GM23338 (cell line): ENCODE results near the gene IGF2BP1. TPM values are rescaled to one million over a fixed set of nuclear protein-coding genes. Genes with fewer than 3 reads are reported as not detected.
A peak's percentile ranks its signal among the peaks of the same experiment; 100 is the strongest.

Experiments
- ATAC-seq: fragments of 200-7000 bp; cut with Tn5 transposase; 3 replicates; pipeline ENCODE4 v1.9.1; 2020
- DNase-seq: peaks from one replicate; pipeline ENCODE4 v3.0.0-alpha.2; 2015; ENCODE audit warnings: low spot score
- H2AFZ ChIP-seq: fragments of 200-600 bp; sonication (generic); 2 replicates; pipeline ENCODE4 v1.8.0; 2016; ENCODE audit warnings: antibody characterized with exemption, mild to moderate bottlenecking, moderate library complexity
- H3F3A ChIP-seq: fragments of 200-600 bp; sonication (generic); replicated peaks from 2 replicates; pipeline ENCODE4 v1.8.0; 2017; ENCODE audit warnings: antibody characterized with exemption, mixed run types, low read depth
- H3K27ac ChIP-seq: fragments of 200-600 bp; sonication (generic); 2 replicates; pipeline ENCODE4 v1.6.1; 2016; ENCODE audit warnings: low read depth
- H3K27me3 ChIP-seq: fragments of 200-600 bp; sonication (generic); 2 replicates; pipeline ENCODE4 v1.8.0; 2016; ENCODE audit warnings: mild to moderate bottlenecking, mixed run types, moderate library complexity; ENCODE audit not compliant: insufficient read depth
- H3K36me3 ChIP-seq: fragments of 200-600 bp; sonication (generic); 2 replicates; pipeline ENCODE4 v1.8.0; 2016; ENCODE audit warnings: mild to moderate bottlenecking; ENCODE audit not compliant: insufficient read depth
- H3K4me1 ChIP-seq: fragments of 200-600 bp; sonication (generic); 2 replicates; pipeline ENCODE4 v1.8.0; 2016; ENCODE audit warnings: mild to moderate bottlenecking, moderate library complexity; ENCODE audit not compliant: insufficient read depth
- H3K4me2 ChIP-seq: fragments of 200-600 bp; sonication (generic); 2 replicates; pipeline ENCODE4 v1.7.1; 2017; ENCODE audit warnings: mixed run types
- H3K4me3 ChIP-seq: fragments of 200-600 bp; sonication (generic); 2 replicates; pipeline ENCODE4 v1.6.1; 2016; ENCODE audit warnings: mixed run types
- H3K79me2 ChIP-seq: fragments of 200-600 bp; sonication (generic); replicated peaks from 2 replicates; pipeline ENCODE4 v1.8.0; 2017; ENCODE audit warnings: mild to moderate bottlenecking; ENCODE audit not compliant: insufficient read depth
- H3K9me2 ChIP-seq: fragments of 200-600 bp; sonication (generic); 2 replicates; pipeline ENCODE4 v1.8.0; 2017; ENCODE audit not compliant: insufficient read depth
- H4K20me1 ChIP-seq: fragments of 200-600 bp; sonication (generic); replicated peaks from 2 replicates; pipeline ENCODE4 v1.8.0; 2017; ENCODE audit warnings: mild to moderate bottlenecking; ENCODE audit not compliant: insufficient read depth
- H3K27ac Mint-ChIP-seq: 2 replicates; pipeline ENCODE4 v1.8.0; 2020; ENCODE audit warnings: inconsistent platforms, mild to moderate bottlenecking, moderate library complexity, mixed read lengths
- H3K27me3 Mint-ChIP-seq: 3 replicates; pipeline ENCODE4 v1.8.0; 2022; ENCODE audit warnings: low read depth, mild to moderate bottlenecking, moderate library complexity, mixed read lengths, inconsistent platforms; ENCODE audit not compliant: insufficient read depth, poor library complexity
- H3K36me3 Mint-ChIP-seq: 3 replicates; pipeline ENCODE4 v1.8.0; 2021; ENCODE audit warnings: low read depth, mild to moderate bottlenecking, inconsistent platforms, moderate library complexity, mixed read lengths
- H3K4me1 Mint-ChIP-seq: 3 replicates; pipeline ENCODE4 v1.8.0; 2020; ENCODE audit warnings: mild to moderate bottlenecking, inconsistent platforms, mixed read lengths
- H3K4me3 Mint-ChIP-seq: 3 replicates; pipeline ENCODE4 v1.8.0; 2021; ENCODE audit warnings: moderate library complexity, mild to moderate bottlenecking, inconsistent platforms, mixed read lengths
- H3K9me3 Mint-ChIP-seq: 3 replicates; pipeline ENCODE4 v1.8.0; 2020; ENCODE audit warnings: moderate library complexity, mild to moderate bottlenecking, inconsistent platforms, mixed read lengths
- CREB1 ChIP-seq: fragments of 250-450 bp; sonication (Bioruptor Pico); IDR thresholded peaks from 2 replicates; pipeline ENCODE4 v1.5.0; 2020; ENCODE audit warnings: low read depth, mild to moderate bottlenecking, moderate library complexity
- ETS1 ChIP-seq: IDR thresholded peaks from 2 replicates; pipeline ENCODE4 v1.6.1; 2016; ENCODE audit warnings: antibody characterized with exemption
- EZH2 ChIP-seq: fragments of 200-600 bp; sonication (generic); IDR thresholded peaks from one replicate; pipeline ENCODE4 v1.8.0; 2017; ENCODE audit warnings: antibody characterized with exemption, mild to moderate bottlenecking, low read depth; ENCODE audit not compliant: unreplicated experiment
- EZH2phosphoT487 ChIP-seq: fragments of 200-600 bp; sonication (generic); IDR thresholded peaks from one replicate; pipeline ENCODE4 v1.8.1; 2018; ENCODE audit warnings: antibody characterized with exemption; ENCODE audit not compliant: unreplicated experiment
- JUNB ChIP-seq: IDR thresholded peaks from one replicate; pipeline ENCODE4 v1.6.1; 2016; ENCODE audit warnings: antibody characterized with exemption; ENCODE audit not compliant: unreplicated experiment
- NANOG ChIP-seq: IDR thresholded peaks from 2 replicates; pipeline ENCODE4 v1.6.1; 2016; ENCODE audit warnings: antibody characterized with exemption, borderline replicate concordance
- POLR2AphosphoS5 ChIP-seq: IDR thresholded peaks from 2 replicates; pipeline ENCODE4 v1.6.1; 2016; ENCODE audit warnings: antibody characterized with exemption, low read depth
- STAT1 ChIP-seq: IDR thresholded peaks from one replicate; pipeline ENCODE4 v1.6.1; 2016; ENCODE audit warnings: antibody characterized with exemption; ENCODE audit not compliant: unreplicated experiment
- ZNF114 ChIP-seq: fragments of 250-450 bp; sonication (Bioruptor Pico); IDR thresholded peaks from 2 replicates; pipeline ENCODE4 v1.5.0; 2020; ENCODE audit warnings: mild to moderate bottlenecking, moderate library complexity
- ZNF331 ChIP-seq: fragments of 250-450 bp; sonication (Bioruptor Pico); IDR thresholded peaks from 2 replicates; pipeline ENCODE4 v1.5.0; 2020; ENCODE audit warnings: low read depth, mild to moderate bottlenecking, moderate library complexity
- ZNF462 ChIP-seq: fragments of 250-450 bp; sonication (Bioruptor Pico); IDR thresholded peaks from 2 replicates; pipeline ENCODE4 v1.5.0; 2020; ENCODE audit warnings: mild to moderate bottlenecking, moderate library complexity
- polyA plus RNA-seq: library from polyadenylated mRNA; unstranded; fragments of >200 nt; fragmentation: Nextera tagmentation; extraction: Ambion mirVana; gene quantifications from 2 replicates; pipeline ENCODE4 v1.2.1, GENCODE V29; 2016
- total RNA-seq: library from RNA; depleted of rRNA; stranded (reverse); fragments of >200 nt; shearing (Covaris generic); gene quantifications from 2 replicates; pipeline ENCODE4 v1.2.3, GENCODE V29; 2014
- TF ChIP-seq, protein P1 (sequence below): IDR thresholded peaks from one replicate; pipeline ENCODE4 v1.6.1; 2018; ENCODE audit warnings: antibody characterized with exemption; ENCODE audit not compliant: unreplicated experiment
- TF ChIP-seq, protein P2 (sequence below), 2 experiments: fragments of 200-600 bp in 1 of 2; sonication (generic) in 1 of 2; conservative IDR thresholded peaks; 2 replicates each; pipeline versions ENCODE4 v1.5.1 to v1.6.1; 2016 to 2017; ENCODE audit warnings: antibody characterized with exemption in 2 of 2, low read depth in 2 of 2, mild to moderate bottlenecking in 2 of 2, moderate library complexity in 1 of 2

Gene IGF2BP1
- total and polyA plus RNA-seq, 2 experiments from 2014 or later: 68.6 to 249 TPM

DNA sequence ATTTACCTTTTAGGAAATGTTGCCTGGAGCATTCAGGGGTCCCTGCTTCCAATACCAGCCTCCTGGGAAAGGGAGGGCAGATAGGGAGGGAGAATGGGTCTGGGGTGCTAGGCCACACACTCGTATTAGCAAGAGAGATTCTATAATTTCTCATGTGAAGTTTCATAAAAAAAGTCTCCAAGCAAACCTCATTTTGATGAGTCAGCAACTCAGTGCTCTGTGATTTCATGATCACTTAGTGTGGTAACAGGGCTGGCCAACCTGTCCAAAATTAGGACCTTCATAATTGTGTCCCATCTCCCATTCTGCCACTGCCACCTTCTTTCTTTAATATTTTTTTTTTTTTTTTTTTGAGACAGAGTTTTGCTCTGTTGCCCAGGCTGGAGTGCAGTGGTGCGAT is 41.4 kb downstream of the IGF2BP1 start:
- Histone ChIP-seq H3K9me2 (no peaks in the 10 kb centered on the region), H3K36me3 (peaks cover 74% of the 10 kb centered on the region), H3K27me3 (no peaks in the 10 kb centered on the region), H4K20me1 (peaks cover 50% of the 10 kb centered on the region), H3K27ac (peak overlapping the region; percentile 51; the same call in 1 of the 2 replicates), H3F3A (peaks cover 69% of the 10 kb centered on the region), H3K4me1 (peaks cover 17% of the 10 kb centered on the region), H3K4me2 (no peak overlapping the region), H2AFZ (no peak overlapping the region), H3K4me3 (no peak overlapping the region), H3K79me2 (peaks cover 47% of the 10 kb centered on the region)
- H3K9me3 Mint-ChIP-seq: no peaks in the 10 kb centered on the region
- no peak for TF ChIP-seq JUNB
- TF ChIP-seq, protein P1, sequence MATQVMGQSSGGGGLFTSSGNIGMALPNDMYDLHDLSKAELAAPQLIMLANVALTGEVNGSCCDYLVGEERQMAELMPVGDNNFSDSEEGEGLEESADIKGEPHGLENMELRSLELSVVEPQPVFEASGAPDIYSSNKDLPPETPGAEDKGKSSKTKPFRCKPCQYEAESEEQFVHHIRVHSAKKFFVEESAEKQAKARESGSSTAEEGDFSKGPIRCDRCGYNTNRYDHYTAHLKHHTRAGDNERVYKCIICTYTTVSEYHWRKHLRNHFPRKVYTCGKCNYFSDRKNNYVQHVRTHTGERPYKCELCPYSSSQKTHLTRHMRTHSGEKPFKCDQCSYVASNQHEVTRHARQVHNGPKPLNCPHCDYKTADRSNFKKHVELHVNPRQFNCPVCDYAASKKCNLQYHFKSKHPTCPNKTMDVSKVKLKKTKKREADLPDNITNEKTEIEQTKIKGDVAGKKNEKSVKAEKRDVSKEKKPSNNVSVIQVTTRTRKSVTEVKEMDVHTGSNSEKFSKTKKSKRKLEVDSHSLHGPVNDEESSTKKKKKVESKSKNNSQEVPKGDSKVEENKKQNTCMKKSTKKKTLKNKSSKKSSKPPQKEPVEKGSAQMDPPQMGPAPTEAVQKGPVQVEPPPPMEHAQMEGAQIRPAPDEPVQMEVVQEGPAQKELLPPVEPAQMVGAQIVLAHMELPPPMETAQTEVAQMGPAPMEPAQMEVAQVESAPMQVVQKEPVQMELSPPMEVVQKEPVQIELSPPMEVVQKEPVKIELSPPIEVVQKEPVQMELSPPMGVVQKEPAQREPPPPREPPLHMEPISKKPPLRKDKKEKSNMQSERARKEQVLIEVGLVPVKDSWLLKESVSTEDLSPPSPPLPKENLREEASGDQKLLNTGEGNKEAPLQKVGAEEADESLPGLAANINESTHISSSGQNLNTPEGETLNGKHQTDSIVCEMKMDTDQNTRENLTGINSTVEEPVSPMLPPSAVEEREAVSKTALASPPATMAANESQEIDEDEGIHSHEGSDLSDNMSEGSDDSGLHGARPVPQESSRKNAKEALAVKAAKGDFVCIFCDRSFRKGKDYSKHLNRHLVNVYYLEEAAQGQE: no peak
- TF ChIP-seq, protein P2, sequence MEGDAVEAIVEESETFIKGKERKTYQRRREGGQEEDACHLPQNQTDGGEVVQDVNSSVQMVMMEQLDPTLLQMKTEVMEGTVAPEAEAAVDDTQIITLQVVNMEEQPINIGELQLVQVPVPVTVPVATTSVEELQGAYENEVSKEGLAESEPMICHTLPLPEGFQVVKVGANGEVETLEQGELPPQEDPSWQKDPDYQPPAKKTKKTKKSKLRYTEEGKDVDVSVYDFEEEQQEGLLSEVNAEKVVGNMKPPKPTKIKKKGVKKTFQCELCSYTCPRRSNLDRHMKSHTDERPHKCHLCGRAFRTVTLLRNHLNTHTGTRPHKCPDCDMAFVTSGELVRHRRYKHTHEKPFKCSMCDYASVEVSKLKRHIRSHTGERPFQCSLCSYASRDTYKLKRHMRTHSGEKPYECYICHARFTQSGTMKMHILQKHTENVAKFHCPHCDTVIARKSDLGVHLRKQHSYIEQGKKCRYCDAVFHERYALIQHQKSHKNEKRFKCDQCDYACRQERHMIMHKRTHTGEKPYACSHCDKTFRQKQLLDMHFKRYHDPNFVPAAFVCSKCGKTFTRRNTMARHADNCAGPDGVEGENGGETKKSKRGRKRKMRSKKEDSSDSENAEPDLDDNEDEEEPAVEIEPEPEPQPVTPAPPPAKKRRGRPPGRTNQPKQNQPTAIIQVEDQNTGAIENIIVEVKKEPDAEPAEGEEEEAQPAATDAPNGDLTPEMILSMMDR (conservative IDR thresholded peaks at IDR 0.05; ENCODE audit: low read depth in 2 of 2): no peak
- no peak for TF ChIP-seq ZNF114 (CRISPR knock-in tag)
- no peak for TF ChIP-seq POLR2AphosphoS5
- TF ChIP-seq ZNF331 (CRISPR knock-in tag): no peak
- no peak for TF ChIP-seq EZH2
- no peak for TF ChIP-seq NANOG
- TF ChIP-seq ETS1: no peak
- TF ChIP-seq STAT1: no peak
- TF ChIP-seq CREB1 (CRISPR knock-in tag): no peak
- no peak for TF ChIP-seq ZNF462 (CRISPR knock-in tag)
- TF ChIP-seq EZH2phosphoT487: no peak
- ATAC-seq (no peak), DNase-seq (no peak)
- no peak overlapping the region; the same call in 1 of the 2 replicates for H3K27ac Mint-ChIP-seq
- peaks cover 92% of the 10 kb centered on the region for H3K36me3 Mint-ChIP-seq
- no peak overlapping the region for H3K4me3 Mint-ChIP-seq
- peaks cover 11% of the 10 kb centered on the region for H3K4me1 Mint-ChIP-seq
- peaks cover 11% of the 10 kb centered on the region for H3K27me3 Mint-ChIP-seq
